ENCODE results near the gene PPP1R14C.
"Not testable (repeated sequence)": the region's sequence is repeated elsewhere in the genome, so short reads cannot be mapped to it uniquely, and the experiment has no call there.

PPP1R14C gene

GRCh38 chr6:150142670-150143515 lies at the start of gene PPP1R14C:
Gene PPP1R14C (plus strand): TSS chr6:150143044. CDS start chr6:150143193, 149 bp downstream.
- DNase-seq = peak; percentile 34

- DNase-seq = no peak
These were observed 49.4 kb upstream of the PPP1R14C start for GRCh38 chr6:150093397-150093796.

GRCh38 chr6:150098155-150098554 lies 44.7 kb upstream of the PPP1R14C start:
- no peak for DNase-seq

- no peak for DNase-seq
These were observed 43.3 kb upstream of the PPP1R14C start for GRCh38 chr6:150099546-150099945.

- DNase-seq = no peak
These were observed 42.9 kb upstream of the PPP1R14C start for GRCh38 chr6:150099953-150100352.

- no peak for DNase-seq
These were observed 42.1 kb upstream of the PPP1R14C start for GRCh38 chr6:150100745-150101144.

GRCh38 chr6:150102750-150103270 lies 40.0 kb upstream of the PPP1R14C start:
- no peak for DNase-seq

- no peak for DNase-seq
These were observed 30.6 kb upstream of the PPP1R14C start for GRCh38 chr6:150112233-150112632.

GRCh38 chr6:150115769-150116168 lies 27.1 kb upstream of the PPP1R14C start:
- no peak for DNase-seq

GRCh38 chr6:150116200-150116800 lies 26.5 kb upstream of the PPP1R14C start:
- no peak for DNase-seq

GRCh38 chr6:150118203-150118602 lies 24.6 kb upstream of the PPP1R14C start:
- DNase-seq = no peak

- DNase-seq = no peak
These were observed 24.2 kb upstream of the PPP1R14C start for GRCh38 chr6:150118627-150119026.

- DNase-seq = no peak
These were observed 23.7 kb upstream of the PPP1R14C start for GRCh38 chr6:150119173-150119572.

- DNase-seq = no peak
These were observed 19.2 kb upstream of the PPP1R14C start for GRCh38 chr6:150123645-150124044.

- no peak for DNase-seq
These were observed 18.6 kb upstream of the PPP1R14C start for GRCh38 chr6:150124235-150124634.

- DNase-seq = no peak
These were observed 16.1 kb upstream of the PPP1R14C start for GRCh38 chr6:150126641-150127291.

GRCh38 chr6:150128425-150128824 lies 14.4 kb upstream of the PPP1R14C start:
- no peak for DNase-seq

GRCh38 chr6:150129616-150130505 lies 13.0 kb upstream of the PPP1R14C start:
- DNase-seq = no peak

GRCh38 chr6:150133686-150134085 lies 9.2 kb upstream of the PPP1R14C start:
- no peak for DNase-seq

GRCh38 chr6:150134280-150134920 lies 8.4 kb upstream of the PPP1R14C start:
- DNase-seq = peak; percentile 68

GRCh38 chr6:150137711-150138110 lies 5.1 kb upstream of the PPP1R14C start:
- DNase-seq = not testable (repeated sequence)

- no peak for DNase-seq
These were observed 4.2 kb upstream of the PPP1R14C start for GRCh38 chr6:150138638-150139037.
